T-helper 1 cell treated with Interleukin-12 subunit alpha and Interleukin-12 subunit beta and Interleukin-4 antibody, amounts not matched to agents 30 μg/mL and 1 μg/mL, for 36 hours (primary cell): ENCODE results near the gene GZMH.
"Not testable (repeated sequence)": the region's sequence is repeated elsewhere in the genome, so short reads cannot be mapped to it uniquely, and the experiment has no call there.

Experiments
- H3K27ac Mint-ChIP-seq: one replicate; pipeline ENCODE4 v1.8.0; 2021; ENCODE audit warnings: mild to moderate bottlenecking, mixed read lengths
- H3K27me3 Mint-ChIP-seq: one replicate; pipeline ENCODE4 v1.8.0; 2021; ENCODE audit warnings: low read depth, mixed read lengths
- H3K36me3 Mint-ChIP-seq: one replicate; pipeline ENCODE4 v1.8.0; 2021; ENCODE audit warnings: low read depth, mixed read lengths
- H3K4me1 Mint-ChIP-seq: one replicate; pipeline ENCODE4 v1.8.0; 2021; ENCODE audit warnings: low read depth, mixed read lengths
- H3K4me3 Mint-ChIP-seq: one replicate; pipeline ENCODE4 v1.8.0; 2021; ENCODE audit warnings: mild to moderate bottlenecking, moderate library complexity, mixed read lengths
- H3K9me3 Mint-ChIP-seq: one replicate; pipeline ENCODE4 v1.8.0; 2021; ENCODE audit warnings: mixed read lengths

The GZMH gene

GRCh38 chr14:24612196-24612595, 2.7 kb upstream of the GZMH start:
- H3K9me3 Mint-ChIP-seq: no peaks in the 10 kb centered on the region
- no peak overlapping the region for H3K4me3 Mint-ChIP-seq
- H3K4me1 Mint-ChIP-seq: peaks cover 58% of the 10 kb centered on the region
- no peak overlapping the region for H3K27ac Mint-ChIP-seq
- peaks cover 2% of the 10 kb centered on the region for H3K36me3 Mint-ChIP-seq
- no peaks in the 10 kb centered on the region for H3K27me3 Mint-ChIP-seq

- H3K9me3 Mint-ChIP-seq: no peaks in the 10 kb centered on the region
- H3K27ac Mint-ChIP-seq: peak overlapping the region; percentile 95
- peaks cover 65% of the 10 kb centered on the region for H3K4me1 Mint-ChIP-seq
- peak overlapping the region; percentile 67 for H3K4me3 Mint-ChIP-seq
- H3K36me3 Mint-ChIP-seq: no peaks in the 10 kb centered on the region
- no peaks in the 10 kb centered on the region for H3K27me3 Mint-ChIP-seq
Observed at GRCh38 chr14:24607635-24608514, 1.6 kb downstream of the GZMH start.

- Mint-ChIP-seq H3K27me3 (no peaks in the 10 kb centered on the region), H3K9me3 (no peaks in the 10 kb centered on the region), H3K36me3 (no peaks in the 10 kb centered on the region), H3K4me3 (peak overlapping the region; percentile 67), H3K4me1 (peaks cover 57% of the 10 kb centered on the region), H3K27ac (peak overlapping the region; percentile 95)
Observed at GRCh38 chr14:24607081-24607480, 2.4 kb downstream of the GZMH start.

- Mint-ChIP-seq H3K4me3 (peak overlapping the region; percentile 77), H3K4me1 (peaks cover 51% of the 10 kb centered on the region), H3K36me3 (no peaks in the 10 kb centered on the region), H3K9me3 (no peaks in the 10 kb centered on the region), H3K27me3 (no peaks in the 10 kb centered on the region), H3K27ac (peak overlapping the region; percentile 95)
Observed at GRCh38 chr14:24606297-24606696, 3.2 kb downstream of the GZMH start.

- Mint-ChIP-seq H3K27ac (peak overlapping the region; percentile 95), H3K4me1 (peaks cover 51% of the 10 kb centered on the region), H3K36me3 (no peaks in the 10 kb centered on the region), H3K9me3 (no peaks in the 10 kb centered on the region), H3K4me3 (peak overlapping the region; percentile 77), H3K27me3 (no peaks in the 10 kb centered on the region)
Observed at GRCh38 chr14:24605435-24606190, 3.9 kb downstream of the GZMH start.

- peaks cover 40% of the 10 kb centered on the region for H3K9me3 Mint-ChIP-seq
Observed at GRCh38 chr14:24597403-24597802, 12.1 kb downstream of the GZMH start.

GRCh38 chr14:24595073-24595808, 14.2 kb downstream of the GZMH start:
- Mint-ChIP-seq H3K27me3 (peaks cover 25% of the 10 kb centered on the region), H3K4me3 (no peak overlapping the region), H3K36me3 (peaks cover 11% of the 10 kb centered on the region), H3K4me1 (peaks cover 6% of the 10 kb centered on the region), H3K9me3 (peaks cover 46% of the 10 kb centered on the region), H3K27ac (no peak overlapping the region)

More at GRCh38 chr14:24597403-24597802, 12.1 kb downstream of the GZMH start:
- H3K4me1 Mint-ChIP-seq: peaks cover 6% of the 10 kb centered on the region
- H3K27ac Mint-ChIP-seq: no peak overlapping the region
- peaks cover 6% of the 10 kb centered on the region for H3K27me3 Mint-ChIP-seq
- H3K4me3 Mint-ChIP-seq: no peak overlapping the region
- peaks cover 9% of the 10 kb centered on the region for H3K36me3 Mint-ChIP-seq

- not testable (repeated sequence) for H3K4me1 Mint-ChIP-seq, H3K36me3 Mint-ChIP-seq, H3K27ac Mint-ChIP-seq, H3K4me3 Mint-ChIP-seq
- peaks cover 24% of the 10 kb centered on the region for H3K9me3 Mint-ChIP-seq
- H3K27me3 Mint-ChIP-seq: peaks cover 28% of the 10 kb centered on the region
Observed at GRCh38 chr14:24591004-24591403, 18.5 kb downstream of the GZMH start.

- H3K36me3 Mint-ChIP-seq, H3K27ac Mint-ChIP-seq, H3K4me1 Mint-ChIP-seq, H3K4me3 Mint-ChIP-seq: not testable (repeated sequence)
- peaks cover 12% of the 10 kb centered on the region for H3K27me3 Mint-ChIP-seq
- peaks cover 23% of the 10 kb centered on the region for H3K9me3 Mint-ChIP-seq
Observed at GRCh38 chr14:24584402-24584801, 25.1 kb downstream of the GZMH start.

- Mint-ChIP-seq H3K4me1 (no peaks in the 10 kb centered on the region), H3K36me3 (no peaks in the 10 kb centered on the region), H3K4me3 (no peak overlapping the region), H3K9me3 (no peaks in the 10 kb centered on the region), H3K27ac (no peak overlapping the region), H3K27me3 (no peaks in the 10 kb centered on the region)
Observed at GRCh38 chr14:24578558-24578957, 30.9 kb downstream of the GZMH start.

GRCh38 chr14:24576771-24577170, 32.7 kb downstream of the GZMH start:
- no peaks in the 10 kb centered on the region for H3K4me1 Mint-ChIP-seq
- no peaks in the 10 kb centered on the region for H3K9me3 Mint-ChIP-seq
- H3K4me3 Mint-ChIP-seq: no peak overlapping the region
- no peaks in the 10 kb centered on the region for H3K36me3 Mint-ChIP-seq
- no peaks in the 10 kb centered on the region for H3K27me3 Mint-ChIP-seq
- H3K27ac Mint-ChIP-seq: no peak overlapping the region

GRCh38 chr14:24576182-24576581, 33.3 kb downstream of the GZMH start, which contains the start of gene CTSG:
Gene CTSG (minus strand): TSS chr14:24576250. CDS start chr14:24576223, 27 bp downstream.
- Mint-ChIP-seq H3K4me3 (no peak within 1 kb of the TSS), H3K9me3 (no peaks in the 10 kb centered on the region), H3K36me3 (no peaks in the 10 kb centered on the region), H3K4me1 (no peaks in the 10 kb centered on the region), H3K27ac (no peak within 1 kb of the TSS), H3K27me3 (no peaks in the 10 kb centered on the region)

- H3K9me3 Mint-ChIP-seq: peaks cover under 1% of the 10 kb centered on the region
- no peaks in the 10 kb centered on the region for H3K36me3 Mint-ChIP-seq
- H3K4me1 Mint-ChIP-seq: no peaks in the 10 kb centered on the region
- no peak overlapping the region for H3K4me3 Mint-ChIP-seq
- H3K27me3 Mint-ChIP-seq: peaks cover 9% of the 10 kb centered on the region
- H3K27ac Mint-ChIP-seq: no peak overlapping the region
Observed at GRCh38 chr14:24574206-24574774, 35.2 kb downstream of the GZMH start.

GRCh38 chr14:24566318-24566717, 43.2 kb downstream of the GZMH start:
- Mint-ChIP-seq H3K27me3 (peaks cover 17% of the 10 kb centered on the region), H3K4me3 (no peak overlapping the region), H3K27ac (no peak overlapping the region), H3K9me3 (peaks cover 36% of the 10 kb centered on the region), H3K4me1 (no peaks in the 10 kb centered on the region), H3K36me3 (no peaks in the 10 kb centered on the region)
